Skeletal muscle satellite cell (primary cell): ENCODE results near the gene MLYCD.
A peak's percentile ranks its signal among the peaks of the same experiment; 100 is the strongest.

ENCODE experiments used
- H3K27me3 ChIP-seq: 2 replicates; pipeline ENCODE4 v1.7.0; 2013; ENCODE audit warnings: low read length; ENCODE audit not compliant: control insufficient read depth, insufficient read depth
- H3K36me3 ChIP-seq: 2 replicates; pipeline ENCODE4 v1.7.0; 2013; ENCODE audit warnings: mild to moderate bottlenecking, control low read depth, low read length; ENCODE audit not compliant: insufficient read depth
- H3K4me1 ChIP-seq: 2 replicates; pipeline ENCODE4 v1.7.0; 2013; ENCODE audit warnings: low read length; ENCODE audit not compliant: control insufficient read depth, insufficient read depth
- H3K4me2 ChIP-seq: 2 replicates; pipeline ENCODE4 v1.7.0; 2013; ENCODE audit warnings: mild to moderate bottlenecking, low read length
- H3K4me3 ChIP-seq: 2 replicates; pipeline ENCODE4 v1.7.0; 2013; ENCODE audit warnings: low read length
- H3K9ac ChIP-seq: 2 replicates; pipeline ENCODE4 v1.7.0; 2013; ENCODE audit warnings: mild to moderate bottlenecking, low read depth, low read length, moderate library complexity
- H3K9me3 ChIP-seq: replicated peaks from 2 replicates; pipeline ENCODE4 v1.7.0; 2013; ENCODE audit warnings: mild to moderate bottlenecking, control low read depth, low read length

MLYCD gene

DNA sequence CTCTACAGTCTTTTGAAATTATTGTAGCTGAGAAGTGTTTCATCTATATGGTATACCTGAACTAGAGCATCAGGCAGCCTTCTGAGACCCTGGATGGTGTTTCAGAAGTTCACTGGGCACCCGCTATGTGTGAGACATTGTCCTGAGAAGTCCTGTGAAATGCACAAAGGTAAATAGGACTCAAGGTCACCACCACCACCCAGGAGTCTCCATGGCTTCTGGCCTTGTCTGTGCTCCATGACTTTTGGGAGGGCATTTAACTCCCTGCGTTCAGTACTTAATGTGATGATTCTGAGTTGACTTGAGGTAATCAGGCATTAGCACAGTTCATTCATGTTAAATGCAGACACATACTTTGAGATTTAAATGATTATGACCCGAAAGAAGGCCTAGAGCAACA, 1.1 kb downstream of the MLYCD start:
- H3K27me3 ChIP-seq: no peaks in the 10 kb centered on the region
- peak overlapping the region; percentile 87 for H3K9ac ChIP-seq
- H3K36me3 ChIP-seq: no peaks in the 10 kb centered on the region
- peak overlapping the region; percentile 99 for H3K4me2 ChIP-seq
- peaks cover 43% of the 10 kb centered on the region for H3K4me1 ChIP-seq
- H3K9me3 ChIP-seq: no peaks in the 10 kb centered on the region
- peak overlapping the region; percentile 94 for H3K4me3 ChIP-seq

DNA sequence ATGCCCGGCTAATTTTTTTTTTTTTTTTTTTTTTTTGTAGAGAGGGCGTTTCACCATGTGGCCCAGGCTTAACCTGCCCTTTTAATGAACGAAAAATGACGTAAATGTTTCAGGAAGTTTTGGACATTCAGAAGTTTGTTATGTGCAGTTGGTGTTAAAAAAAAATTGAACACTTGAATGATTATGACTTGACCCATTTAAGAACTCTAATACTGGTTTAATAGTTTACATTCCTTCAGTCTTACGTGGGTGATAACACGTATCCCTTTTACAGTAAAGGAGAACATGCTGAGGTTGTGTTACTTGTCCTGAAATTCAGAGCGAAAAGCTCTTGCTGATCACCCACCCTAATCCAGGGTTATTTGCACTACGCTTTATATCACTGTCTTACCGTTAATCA, 1.7 kb downstream of the MLYCD start:
- H3K9ac ChIP-seq: no peak overlapping the region
- no peaks in the 10 kb centered on the region for H3K27me3 ChIP-seq
- H3K36me3 ChIP-seq: no peaks in the 10 kb centered on the region
- no peaks in the 10 kb centered on the region for H3K9me3 ChIP-seq
- peaks cover 43% of the 10 kb centered on the region for H3K4me1 ChIP-seq
- H3K4me2 ChIP-seq: peak overlapping the region; percentile 99
- H3K4me3 ChIP-seq: no peak overlapping the region

DNA sequence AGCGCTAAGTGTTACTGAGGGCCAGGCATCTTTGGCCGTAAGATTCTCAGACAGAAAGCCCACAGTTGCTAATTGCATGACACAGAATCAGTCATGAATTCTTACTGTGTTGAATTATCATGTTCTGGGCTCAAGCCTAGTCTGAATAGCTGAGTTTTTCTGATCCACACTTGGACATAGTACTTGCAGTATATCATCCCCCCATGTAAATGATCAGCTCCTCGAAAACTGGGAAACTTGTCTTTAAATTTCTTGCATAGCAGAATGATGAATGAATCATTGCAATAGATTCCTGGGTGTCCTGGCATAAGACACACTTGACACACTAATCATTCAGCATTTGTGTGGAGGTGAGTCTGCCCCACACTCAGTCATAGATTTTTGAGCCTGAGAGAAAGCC, 2.2 kb downstream of the MLYCD start:
- peaks cover 43% of the 10 kb centered on the region for H3K4me1 ChIP-seq
- H3K4me3 ChIP-seq: no peak overlapping the region

DNA sequence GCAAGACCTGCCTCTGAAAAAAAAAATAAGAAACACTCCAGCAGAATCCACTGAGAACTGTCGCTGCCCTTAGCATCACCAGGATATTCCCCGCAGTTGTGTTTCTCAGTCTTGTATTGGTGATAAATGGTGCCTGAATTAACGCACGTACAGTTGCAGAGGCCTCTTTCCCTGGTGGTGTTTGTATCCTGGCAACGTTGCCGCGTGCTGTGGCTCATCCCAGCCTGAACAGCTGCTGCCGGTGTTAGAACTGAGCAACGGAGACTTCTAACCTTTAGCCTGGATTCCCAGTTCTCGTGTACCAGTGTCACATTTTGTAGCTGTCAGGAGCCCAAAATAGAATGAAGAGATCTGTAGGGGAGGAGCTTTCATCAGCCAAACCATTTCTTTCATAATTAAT, 4.8 kb downstream of the MLYCD start:
- Histone ChIP-seq H3K36me3 (no peaks in the 10 kb centered on the region), H3K4me2 (peak overlapping the region; percentile 3), H3K9ac (no peak overlapping the region), H3K4me1 (peaks cover 39% of the 10 kb centered on the region), H3K4me3 (no peak overlapping the region), H3K9me3 (no peaks in the 10 kb centered on the region), H3K27me3 (no peaks in the 10 kb centered on the region)

More for the DNA sequence above, 2.2 kb downstream of the MLYCD start:
- Histone ChIP-seq H3K9me3 (no peaks in the 10 kb centered on the region), H3K4me2 (peak overlapping the region; percentile 39), H3K36me3 (no peaks in the 10 kb centered on the region), H3K9ac (no peak overlapping the region), H3K27me3 (no peaks in the 10 kb centered on the region)

GRCh38 chr16:83906683-83907082, 7.8 kb downstream of the MLYCD start:
- Histone ChIP-seq H3K9me3 (no peaks in the 10 kb centered on the region), H3K36me3 (no peaks in the 10 kb centered on the region), H3K4me2 (no peak overlapping the region), H3K4me3 (no peak overlapping the region), H3K27me3 (no peaks in the 10 kb centered on the region), H3K9ac (no peak overlapping the region), H3K4me1 (peaks cover 15% of the 10 kb centered on the region)

- H3K4me1 ChIP-seq: peaks cover 13% of the 10 kb centered on the region
- H3K36me3 ChIP-seq: no peaks in the 10 kb centered on the region
- H3K27me3 ChIP-seq: no peaks in the 10 kb centered on the region
- no peak overlapping the region for H3K9ac ChIP-seq
- no peak overlapping the region for H3K4me3 ChIP-seq
- H3K4me2 ChIP-seq: no peak overlapping the region
- H3K9me3 ChIP-seq: no peaks in the 10 kb centered on the region
These were observed 8.2 kb downstream of the MLYCD start for GRCh38 chr16:83907111-83907510.

DNA sequence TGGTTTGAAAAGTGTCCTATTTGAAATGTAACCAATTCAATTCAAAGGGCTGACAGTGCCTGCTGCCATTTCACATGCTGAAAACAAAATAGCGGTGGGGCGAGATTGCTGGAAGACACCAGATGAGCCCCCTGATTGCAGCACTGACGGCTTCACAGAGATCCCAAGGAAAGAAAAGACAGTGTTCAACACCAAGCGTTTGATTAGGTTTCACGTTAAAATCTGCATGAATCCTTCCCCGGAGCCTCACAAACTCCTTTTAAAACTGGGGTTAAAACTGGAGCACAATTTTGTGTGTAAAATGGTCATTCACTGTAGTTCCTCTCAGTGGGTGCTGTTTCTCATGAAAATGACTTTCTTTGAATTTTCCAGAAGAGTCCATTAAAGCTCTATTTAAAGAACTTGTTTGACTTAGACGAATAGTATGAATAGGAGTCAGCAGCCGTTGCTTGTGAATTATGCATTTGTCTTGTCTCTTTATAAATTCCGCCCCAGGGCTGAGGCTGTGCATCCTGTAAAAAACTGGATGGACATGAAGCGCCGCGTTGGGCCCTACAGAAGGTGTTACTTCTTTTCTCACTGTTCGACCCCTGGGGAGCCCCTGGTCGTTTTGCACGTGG, 8.8 kb downstream of the MLYCD start:
- no peaks in the 10 kb centered on the region for H3K36me3 ChIP-seq
- H3K4me2 ChIP-seq: no peak overlapping the region
- H3K27me3 ChIP-seq: no peaks in the 10 kb centered on the region
- H3K4me3 ChIP-seq: no peak overlapping the region
- no peaks in the 10 kb centered on the region for H3K9me3 ChIP-seq
- H3K9ac ChIP-seq: no peak overlapping the region
- peaks cover 16% of the 10 kb centered on the region for H3K4me1 ChIP-seq

DNA sequence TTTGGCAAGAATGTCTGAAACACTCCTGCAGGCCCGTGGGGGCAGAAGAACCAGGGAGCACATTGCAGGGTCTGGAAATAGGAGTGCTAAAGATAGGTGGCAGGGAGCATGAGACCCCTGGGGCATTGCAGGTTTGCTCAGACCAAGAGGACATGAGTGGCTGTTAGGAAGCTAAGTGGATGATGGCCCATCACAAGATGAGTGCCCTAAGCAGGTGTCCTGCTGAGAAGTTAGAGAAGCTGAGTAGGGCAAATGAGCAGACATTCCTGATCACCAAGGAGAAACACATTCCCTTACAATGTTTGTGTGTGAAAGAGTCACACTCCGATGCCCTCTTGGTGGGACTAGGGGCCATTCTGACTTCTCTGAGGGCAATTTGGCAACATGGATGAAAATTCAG, 9.9 kb downstream of the MLYCD start:
- no peak overlapping the region for H3K4me3 ChIP-seq
- no peaks in the 10 kb centered on the region for H3K9me3 ChIP-seq
- no peaks in the 10 kb centered on the region for H3K36me3 ChIP-seq
- H3K27me3 ChIP-seq: no peaks in the 10 kb centered on the region
- no peak overlapping the region for H3K4me2 ChIP-seq
- H3K4me1 ChIP-seq: peaks cover 17% of the 10 kb centered on the region
- H3K9ac ChIP-seq: no peak overlapping the region

DNA sequence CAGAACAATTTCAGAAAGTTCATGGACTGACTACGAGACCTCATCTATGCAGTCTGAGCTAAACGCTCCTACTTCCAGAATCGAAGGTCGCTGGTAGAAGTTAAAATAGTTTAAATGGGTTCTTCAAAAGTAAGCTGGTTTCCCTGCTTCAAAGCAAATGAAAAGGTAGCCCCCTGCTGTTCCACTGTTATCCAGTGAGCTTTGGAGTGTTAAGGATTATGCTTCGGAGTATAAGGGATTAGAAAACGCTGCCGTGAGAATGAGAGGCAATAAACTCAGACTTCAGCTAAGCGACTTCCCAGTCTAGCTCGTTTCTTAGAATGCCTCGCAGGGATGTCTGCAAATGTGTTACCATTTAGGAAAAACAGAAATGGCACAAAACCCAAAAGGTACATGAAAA, 12.4 kb downstream of the MLYCD start:
- H3K9me3 ChIP-seq: no peaks in the 10 kb centered on the region
- H3K9ac ChIP-seq: no peak overlapping the region
- no peak overlapping the region for H3K4me2 ChIP-seq
- H3K27me3 ChIP-seq: no peaks in the 10 kb centered on the region
- no peak overlapping the region for H3K4me3 ChIP-seq
- peaks cover 7% of the 10 kb centered on the region for H3K36me3 ChIP-seq
- H3K4me1 ChIP-seq: peaks cover 9% of the 10 kb centered on the region

- Histone ChIP-seq H3K4me2 (no peak overlapping the region), H3K36me3 (peaks cover 7% of the 10 kb centered on the region), H3K27me3 (no peaks in the 10 kb centered on the region), H3K9me3 (no peaks in the 10 kb centered on the region), H3K4me1 (peaks cover 9% of the 10 kb centered on the region), H3K4me3 (no peak overlapping the region), H3K9ac (no peak overlapping the region)
These were observed 13.8 kb downstream of the MLYCD start for GRCh38 chr16:83912519-83913244.

DNA sequence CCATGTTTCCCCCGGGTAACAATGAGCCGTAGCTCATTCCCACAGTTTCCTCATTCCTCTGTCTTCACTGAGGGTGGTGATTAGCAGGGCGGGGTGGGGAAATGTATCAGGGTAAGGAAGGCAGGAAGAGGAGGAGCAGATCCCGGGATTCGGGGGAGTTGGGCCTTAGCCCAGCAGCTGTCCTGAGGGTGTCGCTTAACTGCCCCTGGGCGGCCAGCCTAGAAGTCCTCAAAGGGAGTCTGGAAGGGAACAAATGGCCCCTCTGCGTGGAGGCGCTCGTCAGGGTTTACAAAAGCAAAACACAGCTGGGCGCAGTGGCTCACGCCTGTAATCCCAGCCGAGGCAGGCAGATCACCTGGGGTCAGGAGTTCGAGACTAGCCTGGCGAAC, 14.3 kb downstream of the MLYCD start:
- Histone ChIP-seq H3K4me1 (peaks cover 9% of the 10 kb centered on the region), H3K4me3 (no peak overlapping the region), H3K27me3 (no peaks in the 10 kb centered on the region), H3K4me2 (no peak overlapping the region), H3K36me3 (peaks cover 12% of the 10 kb centered on the region), H3K9ac (no peak overlapping the region), H3K9me3 (no peaks in the 10 kb centered on the region)
